Posterior cingulate gyrus (tissue), 11 donors: ENCODE data around the gene PEPD.

Experiments used
- DNase-seq, 10 donors: peaks; one replicate each; pipeline versions ENCODE4 v3.0.0 to v3.0.0-alpha.2; 2020 to 2021; ENCODE audit warnings: mixed read lengths in 3 of 10
- intact Hi-C: fragments of 100-400 bp; cut with DNase I; formaldehyde crosslinking; loops from one replicate; pipeline ENCODE4 v1.15.1; 2023

The PEPD gene

GRCh38 chr19:33464010-33464732 is 57.4 kb downstream of the PEPD start:
- DNase-seq, result peak in 1 of 10 donors; percentile 57
- intact Hi-C loops, result no loop called here

- no peak for DNase-seq
- intact Hi-C loops, result no loop called here
Observed at GRCh38 chr19:33463199-33463598, 58.4 kb downstream of the PEPD start.

GRCh38 chr19:33462112-33462791 is 59.3 kb downstream of the PEPD start:
- peak in 1 of 10 donors; percentile 72 for DNase-seq
- intact Hi-C loops, result no loop called here

- DNase-seq, result peak in 2 of 10 donors; percentile 52 to 62
Observed at GRCh38 chr19:33461256-33462111, 60.1 kb downstream of the PEPD start.

GRCh38 chr19:33460221-33460908 is 61.2 kb downstream of the PEPD start:
- intact Hi-C loops, result no loop called here
- peak in 3 of 10 donors; percentile 33 to 76 (median 75) for DNase-seq

More at GRCh38 chr19:33461256-33462111, 60.1 kb downstream of the PEPD start:
- intact Hi-C loops, result no loop called here

GRCh38 chr19:33459222-33460090 is 62.1 kb downstream of the PEPD start:
- intact Hi-C loops, result no loop called here

GRCh38 chr19:33458807-33459206 is 62.8 kb downstream of the PEPD start:
- peak in 2 of 10 donors; percentile 35 to 38 for DNase-seq
- intact Hi-C loops, result no loop called here

More at GRCh38 chr19:33459222-33460090, 62.1 kb downstream of the PEPD start:
- DNase-seq, result peak in 3 of 10 donors; percentile 38 to 45 (median 41)

- intact Hi-C loops, result no loop called here
- DNase-seq, result peak in 1 of 10 donors; percentile 1
Observed at GRCh38 chr19:33458171-33458633, 63.4 kb downstream of the PEPD start.

- intact Hi-C loops, result no loop called here
- DNase-seq, result peak in 3 of 10 donors; percentile 31 to 62 (median 47)
Observed at GRCh38 chr19:33456845-33457220, 64.8 kb downstream of the PEPD start.

- peak in 4 of 10 donors; percentile 8 to 70 (median 32) for DNase-seq
Observed at GRCh38 chr19:33456076-33456844, 65.3 kb downstream of the PEPD start.

GRCh38 chr19:33453265-33453664 is 68.3 kb downstream of the PEPD start:
- peak in 1 of 10 donors; percentile 3 for DNase-seq
- intact Hi-C loops, result no loop called here

More at GRCh38 chr19:33456076-33456844, 65.3 kb downstream of the PEPD start:
- intact Hi-C loops, result no loop called here

GRCh38 chr19:33450689-33451088 is 70.9 kb downstream of the PEPD start:
- intact Hi-C loops, result no loop called here
- peak in 2 of 10 donors; percentile 4 to 22 for DNase-seq

- intact Hi-C loops, result no loop called here
- DNase-seq, result peak in 3 of 10 donors; percentile 23 to 55 (median 32)
Observed at GRCh38 chr19:33449799-33450198, 71.8 kb downstream of the PEPD start.

- peak in 3 of 10 donors; percentile 8 to 48 (median 44) for DNase-seq
- intact Hi-C loops, result no loop called here
Observed at GRCh38 chr19:33448159-33448516, 73.5 kb downstream of the PEPD start.

GRCh38 chr19:33447336-33448158 is 74.0 kb downstream of the PEPD start:
- peak in 5 of 10 donors; percentile 6 to 83 (median 66) for DNase-seq
- intact Hi-C loops, result no loop called here

GRCh38 chr19:33446330-33447293 is 75.0 kb downstream of the PEPD start:
- intact Hi-C loops, result no loop called here
- DNase-seq, result peak in 5 of 10 donors; percentile 5 to 65 (median 37)
